Measurements from ENCODE around the gene AGMO.
"Not testable (repeated sequence)": the region's sequence is repeated elsewhere in the genome, so short reads cannot be mapped to it uniquely, and the experiment has no call there.

AGMO gene

GRCh38 chr7:15332956-15333355 lies 228.9 kb downstream of the AGMO start:
- in situ Hi-C loops (cut with MboI; ENCODE audit: low sequenced_read_pairs) = no loop called here

- in situ Hi-C loops (cut with MboI; ENCODE audit: low sequenced_read_pairs) = no loop called here
These were observed 230.9 kb downstream of the AGMO start for GRCh38 chr7:15330943-15331342.

DNA sequence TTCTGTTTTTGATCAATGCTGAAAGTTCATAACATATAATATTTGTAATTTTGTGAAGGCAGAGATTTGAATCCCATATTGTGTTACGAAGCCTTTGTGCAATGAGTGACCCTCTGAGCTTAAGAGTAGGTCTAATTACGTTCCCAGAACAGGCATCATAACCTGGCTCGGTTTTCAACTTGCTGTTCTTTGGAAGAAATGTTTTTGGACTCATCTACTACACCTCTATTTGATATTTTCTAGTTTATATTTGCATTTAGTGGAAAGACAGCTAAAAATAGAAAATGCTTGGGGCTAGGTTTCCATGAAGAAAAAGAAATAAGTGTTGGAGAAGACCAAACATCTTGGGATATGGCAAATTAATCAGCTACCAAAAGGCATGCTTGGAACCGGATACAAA lies 234.8 kb downstream of the AGMO start:
- in situ Hi-C loops (cut with MboI; ENCODE audit: low sequenced_read_pairs) = no loop called here

GRCh38 chr7:15326044-15326644 lies 235.7 kb downstream of the AGMO start:
- in situ Hi-C loops (cut with MboI; ENCODE audit: low sequenced_read_pairs) = no loop called here

DNA sequence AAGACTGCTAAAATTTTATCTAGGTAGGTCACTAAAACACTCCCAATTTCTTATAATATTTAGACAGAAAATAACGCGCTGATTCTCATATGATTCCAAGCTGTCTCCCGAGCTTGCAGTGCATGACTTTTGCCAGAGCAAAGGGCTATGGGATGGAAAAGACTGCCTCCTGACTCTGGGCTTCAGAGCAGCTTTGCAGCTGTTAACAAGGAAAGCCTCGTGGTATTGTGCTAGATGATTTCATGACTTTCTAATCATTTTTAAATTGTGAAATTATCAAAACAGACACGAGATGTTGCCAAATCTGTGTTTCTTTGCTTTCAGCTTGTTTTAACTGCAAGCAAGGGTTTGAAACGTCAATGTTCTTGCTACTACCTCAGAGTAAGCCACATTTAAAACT lies 238.3 kb downstream of the AGMO start:
- in situ Hi-C loops (cut with MboI; ENCODE audit: low sequenced_read_pairs) = no loop called here

- in situ Hi-C loops (cut with MboI; ENCODE audit: low sequenced_read_pairs) = no loop called here
These were observed 244.6 kb downstream of the AGMO start for GRCh38 chr7:15317215-15317614.

- in situ Hi-C loops (cut with MboI; ENCODE audit: low sequenced_read_pairs) = no loop called here
These were observed 246.1 kb downstream of the AGMO start for GRCh38 chr7:15315678-15316077.

GRCh38 chr7:15314922-15315321 lies 246.9 kb downstream of the AGMO start:
- in situ Hi-C loops (cut with MboI; ENCODE audit: low sequenced_read_pairs) = no loop called here

- in situ Hi-C loops (cut with MboI; ENCODE audit: low sequenced_read_pairs) = no loop called here
These were observed 248.5 kb downstream of the AGMO start for GRCh38 chr7:15313361-15313760.

- in situ Hi-C loops (cut with MboI; ENCODE audit: low sequenced_read_pairs) = no loop called here
These were observed 251.9 kb downstream of the AGMO start for GRCh38 chr7:15309872-15310271.

GRCh38 chr7:15308821-15309220 lies 253.0 kb downstream of the AGMO start:
- in situ Hi-C loops (cut with MboI; ENCODE audit: low sequenced_read_pairs) = no loop called here

GRCh38 chr7:15306296-15306695 lies 255.5 kb downstream of the AGMO start:
- in situ Hi-C loops (cut with MboI; ENCODE audit: low sequenced_read_pairs) = no loop called here

DNA sequence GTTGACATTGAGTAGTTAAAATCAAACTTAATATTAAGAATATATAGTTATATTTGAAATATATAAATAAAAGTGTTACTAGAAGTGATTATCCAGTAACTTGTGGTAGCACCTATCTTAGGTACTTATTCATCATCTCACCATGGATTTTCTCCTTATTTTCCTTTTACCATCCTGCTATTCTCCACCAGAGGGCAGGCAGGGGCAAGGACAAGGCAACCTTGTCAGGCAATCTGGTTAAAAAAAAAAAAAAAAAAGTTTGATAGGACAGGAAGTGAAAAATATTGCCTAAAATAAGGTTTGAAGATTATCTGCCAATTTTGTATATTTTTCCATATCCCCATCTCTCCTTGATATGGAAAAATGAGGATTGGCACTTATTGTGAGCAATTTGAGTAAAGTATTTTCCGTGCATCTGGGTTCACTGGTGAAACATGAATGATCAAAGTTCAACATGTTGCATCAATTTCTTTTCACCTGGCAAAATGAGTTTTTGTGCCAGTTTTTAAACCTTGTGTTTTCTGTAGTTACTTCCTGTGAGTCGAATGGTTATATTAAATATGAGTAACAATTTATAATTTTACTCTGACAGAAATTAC lies 256.7 kb downstream of the AGMO start:
- in situ Hi-C loops (cut with MboI; ENCODE audit: low sequenced_read_pairs) = no loop called here

- in situ Hi-C loops (cut with MboI; ENCODE audit: low sequenced_read_pairs) = no loop called here
These were observed 258.5 kb downstream of the AGMO start for GRCh38 chr7:15303357-15303756.

DNA sequence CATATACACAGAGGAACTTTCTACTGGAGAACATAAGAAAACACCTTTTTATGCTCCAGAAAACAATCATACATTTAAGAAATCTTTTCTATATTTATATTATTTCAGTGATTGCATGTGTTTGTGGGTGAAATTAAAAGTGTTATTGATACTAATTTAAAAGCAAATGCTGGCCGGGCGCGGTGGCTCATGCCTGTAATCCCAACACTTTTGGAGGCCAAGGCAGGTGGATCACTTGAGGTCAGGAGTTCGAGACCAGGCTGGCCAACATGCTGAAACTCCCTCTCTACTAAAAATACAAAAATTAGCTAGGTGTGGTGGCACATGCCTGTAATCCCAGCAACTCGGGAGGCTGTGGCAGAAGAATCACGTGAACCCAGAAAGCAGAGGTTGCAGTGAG lies 260.8 kb downstream of the AGMO start:
- in situ Hi-C loops (cut with MboI; ENCODE audit: low sequenced_read_pairs) = not testable (repeated sequence)

- in situ Hi-C loops (cut with MboI; ENCODE audit: low sequenced_read_pairs) = no loop called here
These were observed 269.7 kb downstream of the AGMO start for GRCh38 chr7:15292138-15292537.

DNA sequence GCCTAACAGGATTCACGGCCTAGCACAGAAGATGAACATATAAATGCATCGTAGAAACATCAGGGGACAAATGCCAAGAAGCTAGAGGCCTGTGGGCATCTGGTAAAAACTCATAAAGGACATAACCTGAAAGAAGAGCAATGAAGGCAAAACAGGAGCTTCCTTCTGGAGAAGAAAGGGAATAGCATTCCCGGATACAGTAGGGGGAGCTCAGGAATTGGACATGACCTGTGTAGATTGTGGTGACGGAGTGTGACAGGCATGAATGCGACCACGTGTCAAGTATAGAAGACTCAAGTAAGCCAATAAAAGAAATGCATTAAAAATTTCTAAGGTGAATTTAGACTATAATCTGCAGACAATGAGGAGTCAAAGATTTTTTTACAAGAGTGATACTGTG lies 270.1 kb downstream of the AGMO start:
- in situ Hi-C loops (cut with MboI; ENCODE audit: low sequenced_read_pairs) = no loop called here

- in situ Hi-C loops (cut with MboI; ENCODE audit: low sequenced_read_pairs) = no loop called here
These were observed 273.1 kb downstream of the AGMO start for GRCh38 chr7:15288741-15289140.

GRCh38 chr7:15284396-15284795 lies 277.4 kb downstream of the AGMO start:
- in situ Hi-C loops (cut with MboI; ENCODE audit: low sequenced_read_pairs) = no loop called here

GRCh38 chr7:15280078-15280733 lies 281.6 kb downstream of the AGMO start:
- in situ Hi-C loops (cut with MboI; ENCODE audit: low sequenced_read_pairs) = no loop called here

DNA sequence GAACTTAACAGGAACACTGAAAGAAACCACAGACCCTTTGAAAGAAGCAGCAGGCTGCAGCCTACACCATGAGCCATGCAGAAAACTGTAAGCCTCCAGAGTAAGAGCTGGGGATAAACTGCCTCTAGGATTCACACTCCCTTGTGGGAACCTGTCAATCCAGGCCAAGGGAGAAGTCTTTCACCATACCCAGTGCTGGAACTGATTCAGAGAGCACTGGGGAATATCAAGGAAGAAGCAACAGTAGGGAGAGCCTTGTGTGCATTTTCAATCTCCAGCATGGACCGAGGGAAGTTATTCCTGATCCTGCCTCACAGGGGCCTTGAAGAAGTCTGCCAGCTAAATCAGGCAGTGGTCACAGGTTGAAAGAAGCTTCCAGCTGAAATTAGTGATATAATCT lies 282.2 kb downstream of the AGMO start:
- in situ Hi-C loops (cut with MboI; ENCODE audit: low sequenced_read_pairs) = no loop called here

DNA sequence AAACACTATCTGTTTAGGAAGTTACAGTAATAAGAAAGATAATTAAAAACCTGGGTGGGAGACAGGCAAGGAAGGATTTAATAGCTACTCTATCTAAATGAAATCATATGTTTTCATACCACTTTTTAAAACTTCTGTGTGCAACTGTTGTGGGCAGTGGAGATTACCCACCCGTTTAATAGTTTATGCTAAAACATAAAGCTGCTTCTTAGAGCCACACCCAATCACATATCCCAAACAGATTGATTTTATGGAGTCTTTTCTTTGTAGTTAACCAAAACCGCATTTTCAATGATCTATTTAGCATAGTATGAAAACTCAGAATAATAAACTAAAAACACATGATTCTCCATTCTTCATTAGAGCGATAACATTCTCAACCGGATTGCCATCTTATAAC lies 304.1 kb downstream of the AGMO start:
- in situ Hi-C loops (cut with MboI; ENCODE audit: low sequenced_read_pairs) = no loop called here

DNA sequence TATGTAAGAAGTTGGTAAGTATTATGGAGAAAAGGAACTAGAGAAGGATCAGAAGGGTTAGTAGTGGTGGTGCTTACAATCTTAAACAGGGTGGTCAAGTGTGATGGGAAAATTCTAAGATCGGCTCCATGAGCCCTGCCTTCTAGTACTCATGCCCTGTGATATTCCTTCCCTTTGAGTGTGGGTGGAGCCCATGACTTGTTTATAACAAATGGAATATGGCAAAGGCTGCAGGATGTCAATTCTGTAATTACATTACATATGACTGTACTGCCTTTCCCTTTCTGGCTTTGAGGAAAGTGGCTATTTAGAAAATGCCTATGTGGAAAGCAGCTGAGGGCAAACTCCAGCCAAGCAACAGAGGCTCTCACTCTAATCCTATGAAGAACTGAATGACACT lies 309.6 kb downstream of the AGMO start:
- in situ Hi-C loops (cut with MboI; ENCODE audit: low sequenced_read_pairs) = no loop called here

Data from hTERT RPE-1 (cell line).